Sigmoid colon (tissue), 7 donors: Measurements from ENCODE around the gene KCTD2. TPM values are rescaled to one million over a fixed set of nuclear protein-coding genes. Genes with fewer than 3 reads are reported as not detected.
"Not testable (repeated sequence)": the region's sequence is repeated elsewhere in the genome, so short reads cannot be mapped to it uniquely, and the experiment has no call there.

Experiments used
- DNase-seq: peaks from one replicate; pipeline ENCODE4 v3.0.0-alpha.2; 2019
- H3K27ac ChIP-seq, 4 donors: fragments of 200-600 bp; sonication (generic); one replicate each; pipeline ENCODE4 v1.5.1; 2016 to 2019; ENCODE audit warnings: mild to moderate bottlenecking in 1 of 4
- H3K27me3 ChIP-seq, 3 donors: fragments of 200-600 bp; sonication (generic); one replicate each; pipeline ENCODE4 v1.5.1; 2019; ENCODE audit warnings: mild to moderate bottlenecking in 1 of 3
- H3K36me3 ChIP-seq, 4 donors: fragments of 200-600 bp; sonication (generic); one replicate each; pipeline ENCODE4 v1.5.1; 2016 to 2019
- H3K4me1 ChIP-seq, 4 donors: fragments of 200-600 bp; sonication (generic); one replicate each; pipeline ENCODE4 v1.5.1; 2017 to 2019
- H3K4me3 ChIP-seq, 4 donors: fragments of 200-600 bp; sonication (generic); one replicate each; pipeline ENCODE4 v1.5.1; 2017 to 2019; ENCODE audit warnings: mild to moderate bottlenecking in 2 of 4, moderate library complexity in 1 of 4
- H3K9me3 ChIP-seq, 4 donors: fragments of 200-600 bp in 3 of 4; sonication (generic) in 3 of 4; one replicate each; pipeline versions ENCODE4 v1.5.1 to v1.6.1; 2013 to 2019
- CTCF ChIP-seq, 4 experiments: fragments of 450-650 bp in 3 of 4; fragments of 200-600 bp in 1 of 4; IDR thresholded peaks; one replicate each; pipeline ENCODE4 v1.5.1; 2016 to 2019; ENCODE audit warnings: antibody characterized with exemption in 4 of 4, mild to moderate bottlenecking in 3 of 4, moderate library complexity in 2 of 4
- EP300 ChIP-seq, 4 donors: sonication (generic); formaldehyde crosslinking; IDR thresholded peaks; one replicate each; pipeline ENCODE4 v1.6.1; 2017; ENCODE audit warnings: antibody characterized with exemption in 4 of 4
- POLR2A ChIP-seq, 2 donors: fragments of 450-650 bp; IDR thresholded peaks; one replicate each; pipeline ENCODE4 v1.6.1; 2016; ENCODE audit warnings: antibody characterized with exemption in 2 of 2, mild to moderate bottlenecking in 2 of 2, moderate library complexity in 2 of 2
- POLR2AphosphoS5 ChIP-seq, 4 donors: sonication (generic); formaldehyde crosslinking; IDR thresholded peaks; one replicate each; pipeline ENCODE4 v1.6.1; 2017; ENCODE audit warnings: antibody characterized with exemption in 4 of 4
- WGBS, 2 donors: extraction: QIAGEN DNeasy Blood & Tissue Kit; methylation state at CpG; one replicate each; pipeline ENCODE4 v1.1.7; 2013; 5-methylcytosine and 5-hydroxymethylcytosine counted together
- intact Hi-C: fragments of 100-400 bp; cut with DNase I; formaldehyde crosslinking; loops from one replicate; pipeline ENCODE4 v1.15.1; 2023
- polyA plus RNA-seq, 3 donors: library from polyadenylated mRNA; stranded (reverse); fragments of 200-250 nt; gene quantifications; one replicate each; pipeline ENCODE4 v1.2.3, GENCODE V29; 2013
- total RNA-seq, 4 donors: library from RNA; depleted of rRNA; stranded (reverse); fragments of >200 nt; gene quantifications; one replicate each; pipeline ENCODE4 v1.1.0, GENCODE V29; 2016
- donor health status: healthy with polysubstance abuse.
- donor health status: Bipolar disorder and iron deficiency.
- donor health status: healthy.

KCTD2 gene
- total and polyA plus RNA-seq, 7 donors, result 12.5 to 25.5 (median 21.3) TPM

DNA sequence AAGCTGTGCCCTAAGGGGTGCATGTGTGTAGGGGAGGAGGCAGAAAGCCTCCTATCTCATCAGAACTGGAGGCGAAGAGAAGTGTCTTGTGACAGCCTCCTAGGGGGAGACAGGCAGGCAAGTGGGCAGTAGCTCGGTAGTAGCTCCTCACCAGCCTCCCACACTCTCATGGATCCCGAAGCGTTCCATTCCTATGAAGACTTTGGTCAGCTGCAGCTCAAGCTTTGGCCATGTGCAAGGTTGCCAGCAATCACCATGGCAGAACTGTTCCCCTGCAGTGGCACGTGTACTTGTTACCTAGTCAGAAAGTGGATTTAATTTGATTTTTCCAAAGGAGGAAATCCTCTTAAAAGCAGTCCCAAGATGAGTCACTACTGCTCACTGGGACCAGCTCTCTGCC, 27.9 kb upstream of the KCTD2 start:
- Histone ChIP-seq H3K4me1 (no peaks in the 10 kb centered on the region), H3K36me3 (peaks cover 6 to 64% (median 23%) of the 10 kb centered on the region in 4 donors), H3K27ac (no peak overlapping the region), H3K27me3 (no peaks in the 10 kb centered on the region), H3K4me3 (no peak overlapping the region), H3K9me3 (no peaks in the 10 kb centered on the region)
- no peak for TF ChIP-seq POLR2A (IDR thresholded peaks at IDR 0.05)
- TF ChIP-seq POLR2AphosphoS5 (IDR thresholded peaks at IDR 0.05), result no peak
- TF ChIP-seq EP300 (IDR thresholded peaks at IDR 0.05), result no peak
- TF ChIP-seq CTCF (IDR thresholded peaks at IDR 0.05), result no peak
- intact Hi-C loops, result no loop called here
- 93 to 95% methylated on average over 5 of the region's 5 CpGs for WGBS, 2 donors
- no peak for DNase-seq

GRCh38 chr17:75019710-75020109, 27.3 kb upstream of the KCTD2 start:
- Histone ChIP-seq H3K36me3 (peaks cover 6 to 64% (median 23%) of the 10 kb centered on the region in 4 donors), H3K4me1 (no peaks in the 10 kb centered on the region), H3K27ac (no peak overlapping the region), H3K27me3 (no peaks in the 10 kb centered on the region), H3K4me3 (no peak overlapping the region), H3K9me3 (no peaks in the 10 kb centered on the region)
- TF ChIP-seq EP300 (IDR thresholded peaks at IDR 0.05), result no peak
- no peak for DNase-seq
- 97 to 99% methylated on average over 3 of the region's 3 CpGs for WGBS, 2 donors
- intact Hi-C loops, result no loop called here

DNA sequence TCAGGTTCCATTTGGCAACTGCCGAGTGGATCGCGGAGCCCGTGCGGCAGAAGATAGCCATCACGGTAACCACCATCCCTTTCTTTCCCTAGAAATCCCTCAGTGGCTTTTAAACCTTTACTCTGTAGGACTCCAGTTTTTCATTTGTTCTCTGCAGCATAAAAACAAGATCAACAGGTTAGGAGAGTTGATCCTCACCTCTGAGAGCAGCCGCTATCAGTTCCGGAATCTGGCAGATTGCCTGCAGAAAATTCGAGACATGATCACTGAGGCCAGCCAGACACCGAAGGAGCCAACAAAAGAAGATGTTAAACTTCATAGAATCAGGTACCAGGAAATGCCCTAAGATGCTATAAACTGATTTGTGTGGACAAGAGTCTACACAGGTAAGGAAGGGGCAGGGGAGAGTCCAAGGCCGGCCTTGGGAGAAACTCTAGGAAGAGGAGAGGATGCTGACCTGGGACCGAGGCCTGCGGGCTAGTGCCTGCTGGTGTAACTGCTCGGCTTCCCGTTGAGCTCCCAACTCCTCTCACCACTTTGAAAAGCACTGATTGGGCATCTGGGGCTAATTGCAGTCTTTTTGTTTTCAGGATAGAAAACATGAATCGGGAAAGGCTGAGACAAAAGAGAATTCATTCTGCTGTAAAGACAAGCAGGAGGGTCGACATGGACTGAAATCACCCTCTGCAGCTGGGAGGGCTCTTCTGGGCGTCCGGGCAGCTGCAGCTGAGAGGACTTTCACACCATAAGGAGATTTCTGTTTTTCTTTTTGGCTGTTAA, 26.5 kb upstream of the KCTD2 start:
- Histone ChIP-seq H3K27ac (no peak overlapping the region), H3K4me1 (no peaks in the 10 kb centered on the region), H3K36me3 (peaks cover 6 to 64% (median 23%) of the 10 kb centered on the region in 4 donors), H3K9me3 (no peaks in the 10 kb centered on the region), H3K4me3 (no peak overlapping the region), H3K27me3 (no peaks in the 10 kb centered on the region)
- DNase-seq, result no peak
- TF ChIP-seq EP300 (IDR thresholded peaks at IDR 0.05) (no peak), POLR2AphosphoS5 (IDR thresholded peaks at IDR 0.05) (no peak), POLR2A (IDR thresholded peaks at IDR 0.05) (no peak), CTCF (IDR thresholded peaks at IDR 0.05) (no peak)
- WGBS, 2 donors, result 90 to 93% methylated on average over 19 of the region's 19 CpGs
- intact Hi-C loops, result no loop called here

GRCh38 chr17:75024686-75025397, 22.2 kb upstream of the KCTD2 start:
- DNase-seq, result no peak
- Histone ChIP-seq H3K4me1 (no peaks in the 10 kb centered on the region), H3K4me3 (no peak overlapping the region), H3K36me3 (peaks cover 6 to 31% (median 23%) of the 10 kb centered on the region in 4 donors), H3K27ac (no peak overlapping the region), H3K9me3 (no peaks in the 10 kb centered on the region), H3K27me3 (no peaks in the 10 kb centered on the region)
- 77 to 79% methylated on average over 10 of the region's 10 CpGs for WGBS, 2 donors
- TF ChIP-seq POLR2A (IDR thresholded peaks at IDR 0.05) (no peak), POLR2AphosphoS5 (IDR thresholded peaks at IDR 0.05) (no peak), CTCF (IDR thresholded peaks at IDR 0.05) (no peak), EP300 (IDR thresholded peaks at IDR 0.05) (no peak)
- intact Hi-C loops, result no loop called here

DNA sequence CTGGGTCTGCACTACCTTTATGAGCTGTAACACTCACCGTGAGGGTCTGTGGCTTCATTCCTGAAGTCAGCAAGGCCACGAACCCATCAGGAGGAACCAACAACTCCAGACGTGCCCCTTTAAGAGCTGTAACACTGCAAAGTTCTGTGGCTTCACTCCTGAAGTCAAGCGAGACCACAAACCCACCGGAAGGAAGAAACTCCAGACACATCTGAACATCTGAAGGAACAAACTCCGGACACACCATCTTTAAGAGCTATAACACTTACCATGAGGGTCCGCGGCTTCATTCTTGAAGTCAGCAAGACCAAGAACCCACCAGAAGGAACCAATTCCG, 21.7 kb upstream of the KCTD2 start:
- H3K4me1 ChIP-seq, H3K4me3 ChIP-seq, H3K27ac ChIP-seq, intact Hi-C loops, H3K27me3 ChIP-seq, H3K9me3 ChIP-seq, DNase-seq: not testable (repeated sequence)
- H3K36me3 ChIP-seq, result peaks cover 3 to 25% (median 21%) of the 10 kb centered on the region in 4 donors
- 57 to 91% methylated on average over 9 of the region's 9 CpGs for WGBS, 2 donors

- H3K27ac ChIP-seq, H3K9me3 ChIP-seq, intact Hi-C loops, H3K4me3 ChIP-seq, H3K4me1 ChIP-seq, H3K27me3 ChIP-seq, DNase-seq: not testable (repeated sequence)
- H3K36me3 ChIP-seq, result peaks cover 0 to 13% (median 9%) of the 10 kb centered on the region in 4 donors
- 67 to 68% methylated on average over 2 of the region's 2 CpGs for WGBS, 2 donors
These were observed 20.4 kb upstream of the KCTD2 start for GRCh38 chr17:75026650-75027049.
